ENCODE data around the gene SUGP2.

Gene SUGP2

DNA sequence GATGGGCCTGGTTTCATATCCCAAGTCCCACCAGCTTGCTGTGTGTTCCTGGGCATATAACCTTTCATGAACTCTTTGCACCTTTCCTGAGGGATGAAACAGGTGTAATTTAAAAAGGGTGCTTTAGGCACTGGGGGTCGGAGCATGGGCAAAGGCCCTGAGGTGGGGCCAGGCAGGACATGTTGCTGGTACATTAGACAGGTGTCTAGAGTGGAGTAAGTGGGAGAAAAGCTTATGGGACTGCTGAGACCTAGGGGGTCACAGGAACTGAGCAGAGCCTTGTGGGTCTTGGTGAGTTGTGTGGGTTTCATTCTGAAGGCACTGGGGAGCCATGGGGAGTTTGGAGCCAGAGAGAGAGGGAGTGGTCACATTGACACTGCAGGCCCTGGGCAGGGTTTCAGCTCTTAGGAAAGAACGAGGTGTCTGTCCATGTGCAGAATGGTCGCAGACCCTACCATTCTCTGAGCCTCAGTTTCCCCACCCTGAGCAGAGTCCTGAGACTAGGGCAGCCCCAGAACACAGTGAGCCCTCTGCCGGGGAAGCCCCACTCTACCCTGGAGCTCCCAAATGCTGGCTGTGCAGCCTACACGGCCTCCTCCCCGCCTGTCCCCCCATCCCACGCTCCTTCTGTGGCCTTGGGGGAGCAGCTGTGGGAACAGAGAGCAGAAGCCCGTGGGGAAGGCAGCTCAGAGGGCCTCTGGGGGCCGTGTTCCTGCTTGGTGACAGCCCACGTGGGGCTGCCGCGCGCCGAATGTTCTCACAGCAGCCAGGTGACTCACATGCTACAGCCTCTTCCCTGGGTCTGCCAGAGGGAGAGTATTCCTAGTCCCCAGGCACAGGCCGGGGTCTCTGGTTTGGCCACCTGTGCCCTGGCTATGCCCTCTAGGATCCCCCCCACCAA is 85.0 kb downstream of the SUGP2 start:
- no peak overlapping the region for H3K4me3 ChIP-seq (ENCODE audit: low read depth, low read length)

DNA sequence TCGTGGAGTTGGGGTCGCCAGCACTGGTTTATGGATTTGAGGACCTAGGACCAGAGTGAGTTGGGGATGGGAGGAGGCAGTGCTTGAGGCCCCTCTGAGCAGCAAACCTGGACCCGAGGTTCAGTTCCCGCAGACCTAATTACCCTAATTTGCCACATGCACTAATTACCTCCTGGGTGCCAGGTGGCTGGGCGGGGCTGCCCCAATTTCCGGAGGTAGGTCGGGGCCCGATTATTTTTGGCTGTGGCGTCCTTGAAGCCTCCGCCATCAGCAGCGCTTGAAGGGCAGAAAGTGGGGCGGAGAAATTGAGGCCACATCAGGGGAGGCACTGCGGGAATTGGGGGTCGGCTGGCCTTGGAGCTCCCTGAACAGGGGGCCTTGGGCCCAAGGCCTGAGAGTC is 86.4 kb downstream of the SUGP2 start:
- TF ChIP-seq, protein P1, sequence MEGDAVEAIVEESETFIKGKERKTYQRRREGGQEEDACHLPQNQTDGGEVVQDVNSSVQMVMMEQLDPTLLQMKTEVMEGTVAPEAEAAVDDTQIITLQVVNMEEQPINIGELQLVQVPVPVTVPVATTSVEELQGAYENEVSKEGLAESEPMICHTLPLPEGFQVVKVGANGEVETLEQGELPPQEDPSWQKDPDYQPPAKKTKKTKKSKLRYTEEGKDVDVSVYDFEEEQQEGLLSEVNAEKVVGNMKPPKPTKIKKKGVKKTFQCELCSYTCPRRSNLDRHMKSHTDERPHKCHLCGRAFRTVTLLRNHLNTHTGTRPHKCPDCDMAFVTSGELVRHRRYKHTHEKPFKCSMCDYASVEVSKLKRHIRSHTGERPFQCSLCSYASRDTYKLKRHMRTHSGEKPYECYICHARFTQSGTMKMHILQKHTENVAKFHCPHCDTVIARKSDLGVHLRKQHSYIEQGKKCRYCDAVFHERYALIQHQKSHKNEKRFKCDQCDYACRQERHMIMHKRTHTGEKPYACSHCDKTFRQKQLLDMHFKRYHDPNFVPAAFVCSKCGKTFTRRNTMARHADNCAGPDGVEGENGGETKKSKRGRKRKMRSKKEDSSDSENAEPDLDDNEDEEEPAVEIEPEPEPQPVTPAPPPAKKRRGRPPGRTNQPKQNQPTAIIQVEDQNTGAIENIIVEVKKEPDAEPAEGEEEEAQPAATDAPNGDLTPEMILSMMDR (IDR thresholded peaks at IDR 0.05; ENCODE audit: low read depth, low read length, missing control alignments): no peak
- no peak overlapping the region for H3K4me3 ChIP-seq (ENCODE audit: low read depth, low read length)
- DNase-seq (ENCODE audit: low read depth): no peak
- in situ Hi-C loops (cut with HindIII; ENCODE audit: low sequenced_read_pairs): no loop called here

More for the DNA sequence above, 85.0 kb downstream of the SUGP2 start:
- DNase-seq (ENCODE audit: low read depth): no peak
- TF ChIP-seq, protein P1 (IDR thresholded peaks at IDR 0.05; ENCODE audit: low read depth, low read length, missing control alignments): no peak
- in situ Hi-C loops (cut with HindIII; ENCODE audit: low sequenced_read_pairs): no loop called here

DNA sequence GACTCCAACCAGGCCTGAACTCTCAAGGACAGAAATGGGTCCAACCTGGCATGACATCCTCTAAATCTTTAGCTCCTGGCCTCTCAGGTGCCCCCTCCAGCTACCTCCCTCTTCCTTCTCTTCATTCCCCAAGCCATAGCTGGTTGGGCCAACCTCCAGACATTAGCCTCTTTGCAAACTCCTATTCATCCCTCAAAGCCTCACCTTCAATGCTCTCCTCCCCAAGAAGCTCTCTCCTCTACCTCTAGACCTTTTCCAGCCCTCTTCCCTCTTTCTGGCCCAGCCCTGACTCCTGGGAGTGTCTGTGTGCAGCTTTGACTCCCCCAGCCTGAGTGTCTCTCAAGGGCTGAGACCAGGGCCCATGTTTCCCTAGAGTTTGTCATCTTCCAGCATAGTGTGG is 87.0 kb downstream of the SUGP2 start:
- no peak for DNase-seq (ENCODE audit: low read depth)
- TF ChIP-seq, protein P1 (IDR thresholded peaks at IDR 0.05; ENCODE audit: low read depth, low read length, missing control alignments): no peak
- H3K4me3 ChIP-seq (ENCODE audit: low read depth, low read length): no peak overlapping the region
- in situ Hi-C loops (cut with HindIII; ENCODE audit: low sequenced_read_pairs): no loop called here

DNA sequence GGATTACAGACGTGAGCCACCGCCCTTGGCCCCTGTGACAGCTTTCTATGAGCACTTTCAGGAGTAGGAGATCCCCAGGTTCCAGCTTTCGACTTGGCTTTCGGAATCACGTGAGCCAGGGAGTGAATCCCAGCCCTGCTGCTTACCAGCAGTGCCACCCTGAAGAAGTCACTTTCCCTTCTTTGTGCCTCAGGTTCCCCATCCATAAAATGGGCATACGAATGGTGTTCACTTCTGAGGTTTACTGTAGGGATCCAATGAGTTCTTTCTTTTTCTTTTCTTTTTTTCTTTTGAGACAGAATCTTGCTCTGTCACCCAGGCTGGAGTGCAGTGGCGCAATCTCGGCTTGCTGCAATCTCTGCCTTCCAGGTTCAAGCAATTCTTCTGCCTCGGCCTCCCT is 88.0 kb downstream of the SUGP2 start:
- TF ChIP-seq, protein P1 (IDR thresholded peaks at IDR 0.05; ENCODE audit: low read depth, low read length, missing control alignments): no peak
- DNase-seq (ENCODE audit: low read depth): no peak

DNA sequence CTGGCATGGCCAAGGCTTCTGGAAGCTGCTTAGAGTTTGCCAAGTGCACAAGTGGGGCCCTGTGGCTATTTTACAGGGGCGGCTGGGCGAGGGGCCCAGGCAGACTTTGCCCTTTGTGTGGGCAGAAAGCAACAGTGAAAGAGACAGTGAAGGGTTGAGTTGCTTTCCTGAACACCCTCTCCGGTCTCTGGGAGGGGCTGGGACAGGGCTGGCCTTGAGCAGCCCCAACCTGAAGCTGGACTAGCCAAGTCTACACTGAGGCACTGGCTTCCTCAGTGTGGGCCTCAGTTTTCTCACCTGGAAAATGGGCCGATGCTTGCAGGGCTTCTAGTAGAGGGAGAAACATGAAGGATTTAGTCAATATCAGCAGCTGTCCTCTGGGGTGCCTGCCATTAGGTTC is 89.9 kb downstream of the SUGP2 start:
- in situ Hi-C loops (cut with HindIII; ENCODE audit: low sequenced_read_pairs): no loop called here

More for the DNA sequence above, 88.0 kb downstream of the SUGP2 start:
- in situ Hi-C loops (cut with HindIII; ENCODE audit: low sequenced_read_pairs): no loop called here
- no peak overlapping the region for H3K4me3 ChIP-seq (ENCODE audit: low read depth, low read length)

DNA sequence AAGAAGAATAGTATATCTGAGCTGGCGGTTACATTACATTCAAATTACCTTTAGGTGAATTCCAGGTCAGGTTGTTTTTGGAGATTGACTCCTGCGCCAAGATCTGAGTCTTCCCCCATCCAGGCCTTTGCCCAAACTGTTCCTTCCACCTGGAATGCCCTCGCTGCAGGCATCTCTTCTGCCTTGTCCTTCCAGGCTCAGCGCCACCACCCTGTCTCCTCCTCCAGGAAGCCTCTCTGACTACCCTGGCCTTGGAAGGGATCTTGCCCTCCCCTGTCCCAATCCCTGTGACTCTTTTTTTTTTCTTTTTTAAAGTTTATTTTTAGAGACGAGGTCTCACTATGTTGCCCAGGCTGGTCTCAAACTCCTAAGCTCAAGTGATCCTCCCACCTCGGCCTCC is 90.6 kb downstream of the SUGP2 start:
- TF ChIP-seq, protein P1 (IDR thresholded peaks at IDR 0.05; ENCODE audit: low read depth, low read length, missing control alignments): no peak
- DNase-seq (ENCODE audit: low read depth): no peak
- H3K4me3 ChIP-seq (ENCODE audit: low read depth, low read length): no peak overlapping the region
- in situ Hi-C loops (cut with HindIII; ENCODE audit: low sequenced_read_pairs): no loop called here

More for the DNA sequence above, 89.9 kb downstream of the SUGP2 start:
- TF ChIP-seq, protein P1 (IDR thresholded peaks at IDR 0.05; ENCODE audit: low read depth, low read length, missing control alignments): no peak
- no peak for DNase-seq (ENCODE audit: low read depth)
- no peak overlapping the region for H3K4me3 ChIP-seq (ENCODE audit: low read depth, low read length)

Data from astrocyte of the cerebellum (primary cell).